Tibial nerve (tissue), 4 donors: ENCODE results near the gene PREX1. TPM values are rescaled to one million over a fixed set of nuclear protein-coding genes. Genes with fewer than 3 reads are reported as not detected.
A peak's percentile ranks its signal among the peaks of the same experiment; 100 is the strongest.

Source experiments
- DNase-seq, 2 donors: peaks; one replicate each; pipeline ENCODE4 v3.0.0-alpha.2; 2019; ENCODE audit warnings: low spot score in 2 of 2
- H3K27ac ChIP-seq, 4 donors: fragments of 200-600 bp; sonication (generic) in 3 of 4; one replicate each; pipeline ENCODE4 v1.5.1; 2017 to 2019; ENCODE audit warnings: mild to moderate bottlenecking in 1 of 4
- H3K27me3 ChIP-seq, 2 donors: fragments of 200-600 bp; sonication (generic) in 1 of 2; one replicate each; pipeline versions ENCODE4 v1.5.1 to v1.6.0; 2017 to 2019
- H3K36me3 ChIP-seq, 3 donors: fragments of 200-600 bp; sonication (generic); one replicate each; pipeline ENCODE4 v1.5.1; 2018 to 2019
- H3K4me1 ChIP-seq, 4 donors: fragments of 200-600 bp; sonication (generic) in 3 of 4; one replicate each; pipeline ENCODE4 v1.5.1; 2017 to 2019
- H3K4me3 ChIP-seq, 4 donors: fragments of 200-600 bp; sonication (generic) in 3 of 4; one replicate each; pipeline ENCODE4 v1.5.1; 2017 to 2019; ENCODE audit warnings: mild to moderate bottlenecking in 1 of 4, moderate library complexity in 1 of 4
- H3K9me3 ChIP-seq, 4 donors: fragments of 200-600 bp; sonication (generic) in 3 of 4; one replicate each; pipeline ENCODE4 v1.5.1; 2017 to 2019
- EP300 ChIP-seq, 2 donors: sonication (generic); formaldehyde crosslinking; IDR thresholded peaks; one replicate each; pipeline ENCODE4 v1.6.1; 2017; ENCODE audit warnings: antibody characterized with exemption in 2 of 2, mild to moderate bottlenecking in 1 of 2
- POLR2A ChIP-seq, 2 donors: fragments of 450-650 bp; IDR thresholded peaks; one replicate each; pipeline ENCODE4 v1.6.1; 2017; ENCODE audit warnings: antibody characterized with exemption in 2 of 2, mild to moderate bottlenecking in 2 of 2, moderate library complexity in 2 of 2
- WGBS, 2 donors: methylation state at CpG; one replicate each; pipeline ENCODE4 v1.1.5; 2018; 5-methylcytosine and 5-hydroxymethylcytosine counted together
- total RNA-seq, 4 donors: library from RNA; depleted of rRNA; stranded (reverse); fragments of >200 nt; gene quantifications; one replicate each; pipeline ENCODE4 v1.1.0, GENCODE V29; 2016
- TF ChIP-seq, protein P1 (sequence below), 5 experiments: fragments of 200-600 bp in 3 of 5; fragments of 450-650 bp in 2 of 5; sonication (generic) in 3 of 5; IDR thresholded peaks; one replicate each; pipeline ENCODE4 v1.5.1; 2016 to 2019; ENCODE audit warnings: antibody characterized with exemption in 5 of 5, mild to moderate bottlenecking in 3 of 5, moderate library complexity in 2 of 5

PREX1 gene
- total RNA-seq, 4 donors from 2014 or later = 30.1 to 50.7 (median 32.5) TPM

DNA sequence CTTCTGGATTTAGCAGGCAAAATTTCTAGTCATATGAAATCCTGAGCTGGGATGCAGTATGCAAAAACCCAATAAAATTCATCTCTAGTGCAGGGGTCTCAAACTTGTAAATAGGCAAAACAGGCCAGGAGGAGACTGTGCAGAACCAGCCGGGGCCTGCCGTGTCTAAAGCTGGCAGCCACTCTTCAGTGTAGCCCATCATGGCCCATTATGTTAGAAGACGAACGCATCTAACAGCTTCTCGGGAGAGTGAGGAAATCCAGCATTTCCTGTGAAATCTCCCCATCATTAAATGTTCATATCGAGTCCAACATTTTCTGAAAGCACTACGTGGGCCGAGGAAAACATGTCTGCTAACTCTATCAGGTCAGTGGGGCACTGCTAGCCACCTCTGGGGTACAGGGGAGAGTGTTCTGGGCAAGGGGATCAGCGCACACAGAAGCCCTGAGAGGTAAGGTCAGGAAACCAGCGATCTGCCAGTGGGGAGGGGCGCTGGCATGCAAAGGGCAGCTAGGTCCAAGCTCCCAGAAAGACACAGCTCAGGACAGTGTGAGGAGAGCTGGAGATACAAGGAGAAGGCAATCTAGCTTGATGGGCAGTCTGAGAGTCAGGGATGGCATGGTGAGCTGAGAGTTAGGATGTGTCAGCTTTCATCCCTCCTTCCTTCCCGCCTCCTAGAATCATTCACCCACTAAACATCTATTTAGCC, 144.2 kb downstream of the PREX1 start:
- peaks cover 0 to 29% (median 4%) of the 10 kb centered on the region in 3 donors for H3K36me3 ChIP-seq
- H3K4me1 ChIP-seq = peaks cover 0 to 58% (median 39%) of the 10 kb centered on the region in 4 donors
- DNase-seq = no peak
- TF ChIP-seq, protein P1, sequence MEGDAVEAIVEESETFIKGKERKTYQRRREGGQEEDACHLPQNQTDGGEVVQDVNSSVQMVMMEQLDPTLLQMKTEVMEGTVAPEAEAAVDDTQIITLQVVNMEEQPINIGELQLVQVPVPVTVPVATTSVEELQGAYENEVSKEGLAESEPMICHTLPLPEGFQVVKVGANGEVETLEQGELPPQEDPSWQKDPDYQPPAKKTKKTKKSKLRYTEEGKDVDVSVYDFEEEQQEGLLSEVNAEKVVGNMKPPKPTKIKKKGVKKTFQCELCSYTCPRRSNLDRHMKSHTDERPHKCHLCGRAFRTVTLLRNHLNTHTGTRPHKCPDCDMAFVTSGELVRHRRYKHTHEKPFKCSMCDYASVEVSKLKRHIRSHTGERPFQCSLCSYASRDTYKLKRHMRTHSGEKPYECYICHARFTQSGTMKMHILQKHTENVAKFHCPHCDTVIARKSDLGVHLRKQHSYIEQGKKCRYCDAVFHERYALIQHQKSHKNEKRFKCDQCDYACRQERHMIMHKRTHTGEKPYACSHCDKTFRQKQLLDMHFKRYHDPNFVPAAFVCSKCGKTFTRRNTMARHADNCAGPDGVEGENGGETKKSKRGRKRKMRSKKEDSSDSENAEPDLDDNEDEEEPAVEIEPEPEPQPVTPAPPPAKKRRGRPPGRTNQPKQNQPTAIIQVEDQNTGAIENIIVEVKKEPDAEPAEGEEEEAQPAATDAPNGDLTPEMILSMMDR (IDR thresholded peaks at IDR 0.05) = no peak
- TF ChIP-seq POLR2A (IDR thresholded peaks at IDR 0.05) (no peak), EP300 (IDR thresholded peaks at IDR 0.05) (no peak)
- H3K27me3 ChIP-seq = no peaks in the 10 kb centered on the region
- H3K9me3 ChIP-seq = no peaks in the 10 kb centered on the region
- no peak overlapping the region for H3K4me3 ChIP-seq
- H3K27ac ChIP-seq = peak overlapping the region in 1 of 4 donors; percentile 34
- 53 to 65% methylated on average over 12 of the region's 12 CpGs for WGBS, 2 donors

DNA sequence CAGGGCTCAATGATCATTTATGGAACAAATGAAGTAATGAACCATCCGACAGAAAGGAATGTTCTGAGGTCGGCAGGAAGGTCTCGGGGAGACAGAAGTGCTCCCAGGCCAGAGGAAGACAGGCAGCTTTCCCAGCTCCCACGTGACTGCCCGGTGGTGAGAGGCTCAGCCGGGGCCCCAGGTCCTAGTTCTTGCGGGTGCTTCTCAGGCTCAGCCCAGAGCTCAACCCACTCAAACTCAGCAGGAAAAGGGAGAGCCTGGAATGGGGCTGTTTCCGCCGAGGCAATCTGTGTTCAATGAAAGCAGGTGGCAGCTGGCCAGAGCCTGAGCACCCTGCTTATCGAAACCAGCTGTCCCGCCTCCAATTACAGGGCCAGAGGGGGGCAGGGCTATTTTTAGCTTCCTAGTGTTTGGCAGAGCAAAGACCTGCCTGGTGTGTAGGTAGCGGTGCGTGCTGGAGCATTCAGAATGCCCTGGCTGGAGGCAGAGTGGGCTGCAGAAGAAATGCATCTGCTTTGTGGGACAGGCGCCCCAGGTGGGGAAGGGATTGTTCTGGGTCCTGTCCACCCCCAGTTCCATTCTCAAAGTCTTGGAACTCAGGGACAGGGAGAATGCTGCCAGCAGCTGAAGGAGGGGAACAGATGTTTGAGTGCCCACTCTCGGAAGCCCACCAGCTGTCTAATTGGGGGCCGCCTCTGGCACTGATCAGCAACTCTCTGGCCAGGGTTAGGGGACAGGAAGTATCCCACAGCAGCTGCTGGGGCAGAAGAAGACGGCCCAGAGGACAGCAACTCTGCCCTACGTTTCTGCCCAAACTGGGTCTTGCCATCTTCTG, 145.1 kb downstream of the PREX1 start:
- no peaks in the 10 kb centered on the region for H3K27me3 ChIP-seq
- peak overlapping the region in 2 of 4 donors; percentile 34 to 36 for H3K27ac ChIP-seq
- peaks cover 0 to 58% (median 39%) of the 10 kb centered on the region in 4 donors for H3K4me1 ChIP-seq
- peaks cover 0 to 35% (median 7%) of the 10 kb centered on the region in 3 donors for H3K36me3 ChIP-seq
- no peaks in the 10 kb centered on the region for H3K9me3 ChIP-seq
- TF ChIP-seq, protein P1 (IDR thresholded peaks at IDR 0.05) = no peak
- WGBS, 2 donors = 22 to 28% methylated on average over 14 to 18 of the region's 18 CpGs
- H3K4me3 ChIP-seq = no peak overlapping the region
- DNase-seq = peak; percentile 52 to 57

DNA sequence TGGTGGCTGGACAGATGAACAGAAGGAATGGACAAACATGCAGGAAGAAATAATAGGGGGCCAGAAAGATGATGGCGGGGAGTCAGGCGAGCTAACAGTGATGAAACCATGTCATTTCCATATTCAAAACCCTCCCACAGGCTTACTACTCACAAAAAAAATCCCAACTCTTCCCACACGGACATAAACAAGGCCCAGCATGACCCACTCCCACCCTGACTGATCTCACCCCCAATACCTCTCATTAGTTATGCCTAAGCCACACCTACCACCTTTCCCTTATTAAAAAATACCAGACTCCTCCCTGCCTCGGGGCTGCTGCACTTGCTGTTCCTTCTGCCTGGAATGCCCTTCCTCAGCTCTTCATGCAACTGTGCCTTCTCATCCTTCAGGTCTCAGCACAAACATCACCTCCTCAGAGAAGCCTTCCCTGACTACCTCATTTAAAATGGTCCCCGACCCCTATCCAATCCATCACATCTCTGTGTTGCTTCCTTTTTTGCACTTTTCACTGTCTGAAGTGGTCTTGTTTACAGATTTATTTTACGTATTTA, 145.8 kb downstream of the PREX1 start:
- WGBS, 2 donors = 57 to 66% methylated on average over 6 of the region's 6 CpGs

DNA sequence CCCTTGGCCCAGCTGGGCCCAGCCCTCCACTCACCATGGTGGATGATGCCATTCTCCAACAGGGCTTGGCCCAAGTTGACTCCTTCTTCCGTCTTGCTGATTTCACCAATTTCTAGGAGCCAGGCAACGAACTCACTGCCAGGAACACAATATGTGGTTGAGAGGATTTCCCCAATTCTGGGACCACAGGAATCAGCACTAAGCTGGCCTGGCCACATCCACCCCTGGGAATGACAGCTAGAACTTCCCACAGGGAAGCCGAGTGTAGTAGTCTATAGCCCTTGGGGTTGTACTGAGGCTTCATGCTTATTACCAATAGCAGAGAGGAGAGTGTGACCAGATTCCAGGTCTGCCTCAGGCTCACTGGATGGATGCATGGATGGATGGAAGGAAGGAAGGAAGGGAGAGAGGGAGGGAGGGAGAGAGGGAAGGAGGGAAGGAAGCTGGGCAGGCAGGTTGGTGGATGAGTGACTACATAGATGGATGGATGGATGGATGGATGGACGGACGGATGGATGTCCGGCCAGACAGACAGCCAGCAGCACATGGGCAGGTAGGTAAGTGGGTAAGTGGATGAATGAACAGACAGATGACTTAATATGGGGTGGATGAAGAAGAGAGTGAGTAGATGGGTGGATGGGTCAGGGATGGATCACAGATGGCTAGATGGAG, 146.5 kb downstream of the PREX1 start:
- TF ChIP-seq EP300 (IDR thresholded peaks at IDR 0.05) (no peak), POLR2A (IDR thresholded peaks at IDR 0.05) (no peak)
- TF ChIP-seq, protein P1 (IDR thresholded peaks at IDR 0.05) = no peak
- 72 to 96% methylated on average over 6 of the region's 6 CpGs for WGBS, 2 donors
- no peak overlapping the region for H3K27ac ChIP-seq
- no peaks in the 10 kb centered on the region for H3K9me3 ChIP-seq
- peaks cover 0 to 48% (median 32%) of the 10 kb centered on the region in 4 donors for H3K4me1 ChIP-seq
- no peak overlapping the region for H3K4me3 ChIP-seq
- no peak for DNase-seq
- H3K27me3 ChIP-seq = no peaks in the 10 kb centered on the region
- H3K36me3 ChIP-seq = peaks cover 0 to 49% (median 7%) of the 10 kb centered on the region in 3 donors

More for the DNA sequence above, 145.8 kb downstream of the PREX1 start:
- TF ChIP-seq, protein P1 (IDR thresholded peaks at IDR 0.05) = no peak
- TF ChIP-seq EP300 (IDR thresholded peaks at IDR 0.05) = no peak
- no peak for TF ChIP-seq POLR2A (IDR thresholded peaks at IDR 0.05)
- no peak overlapping the region for H3K4me3 ChIP-seq
- H3K27ac ChIP-seq = peak overlapping the region in 1 of 4 donors; percentile 36
- H3K27me3 ChIP-seq = no peaks in the 10 kb centered on the region
- peaks cover 0 to 43% (median 7%) of the 10 kb centered on the region in 3 donors for H3K36me3 ChIP-seq
- no peaks in the 10 kb centered on the region for H3K9me3 ChIP-seq
- peaks cover 0 to 54% (median 38%) of the 10 kb centered on the region in 4 donors for H3K4me1 ChIP-seq
- DNase-seq = no peak
